Keratinocyte (primary cell): ENCODE results near the gene ZBTB2. TPM values are rescaled to one million over a fixed set of nuclear protein-coding genes. Genes with fewer than 3 reads are reported as not detected.
A peak's percentile ranks its signal among the peaks of the same experiment; 100 is the strongest.

Experiments used
- DNase-seq: peaks from one replicate; pipeline ENCODE4 v3.0.0-alpha.2; 2011; ENCODE audit warnings: low read depth, missing footprints, low spot score
- FAIRE-seq: peaks from 2 replicates; lab custom pipeline; 2011; peaks lifted over from hg19 to GRCh38; lab: Jason Lieb, UNC
- H2AFZ ChIP-seq: 2 replicates; pipeline ENCODE4 v1.6.0; 2012; ENCODE audit warnings: low read length, control low read depth, inconsistent platforms; ENCODE audit not compliant: control insufficient read depth
- H3K27ac ChIP-seq: 2 replicates; pipeline ENCODE4 v1.5.1; 2011; ENCODE audit warnings: low read length; ENCODE audit not compliant: control insufficient read depth, insufficient read depth
- H3K27me3 ChIP-seq: 3 replicates; pipeline ENCODE4 v1.6.0; 2011; ENCODE audit warnings: low read length; ENCODE audit not compliant: control insufficient read depth, insufficient read depth; ENCODE audit errors: extremely low read depth
- H3K36me3 ChIP-seq, 2 experiments: 2 replicates in 1 of 2; 3 replicates in 1 of 2; pipeline ENCODE4 v1.5.1; 2011; ENCODE audit warnings: low read length in 2 of 2, mild to moderate bottlenecking in 1 of 2; ENCODE audit not compliant: control insufficient read depth in 2 of 2, insufficient read depth in 2 of 2; ENCODE audit errors: extremely low read depth in 1 of 2
- H3K4me1 ChIP-seq: 3 replicates; pipeline ENCODE4 v1.5.1; 2011; ENCODE audit warnings: low read length; ENCODE audit not compliant: control insufficient read depth, insufficient read depth; ENCODE audit errors: extremely low read depth
- H3K4me2 ChIP-seq: 3 replicates; pipeline ENCODE4 v1.6.0; 2011; ENCODE audit warnings: low read depth, low read length; ENCODE audit not compliant: control insufficient read depth, insufficient read depth; ENCODE audit errors: extremely low read depth
- H3K4me3 ChIP-seq, 3 experiments: fragments of 200-600 bp in 1 of 3; sonication (generic) in 1 of 3; 2 replicates in 2 of 3; 3 replicates in 1 of 3; pipeline ENCODE4 v1.5.1; 2011 to 2016; ENCODE audit warnings: low read length in 3 of 3, mild to moderate bottlenecking in 3 of 3, control low read depth in 2 of 3, inconsistent platforms in 1 of 3, low read depth in 1 of 3, mixed read lengths in 1 of 3, mixed run types in 1 of 3, moderate library complexity in 1 of 3; ENCODE audit not compliant: control insufficient read depth in 2 of 3, insufficient read depth in 2 of 3; ENCODE audit errors: extremely low read depth in 1 of 3
- H3K79me2 ChIP-seq: 2 replicates; pipeline ENCODE4 v1.6.0; 2012; ENCODE audit warnings: low read length; ENCODE audit not compliant: control insufficient read depth, insufficient read depth
- H3K9ac ChIP-seq: 3 replicates; pipeline ENCODE4 v1.6.0; 2011; ENCODE audit warnings: low read length; ENCODE audit not compliant: control insufficient read depth, insufficient read depth; ENCODE audit errors: extremely low read depth
- H3K9me1 ChIP-seq: 3 replicates; pipeline ENCODE4 v1.6.0; 2011; ENCODE audit warnings: low read length; ENCODE audit not compliant: control insufficient read depth, insufficient read depth; ENCODE audit errors: extremely low read depth
- H3K9me3 ChIP-seq: 2 replicates; pipeline ENCODE4 v1.5.1; 2012; ENCODE audit warnings: low read depth, low read length; ENCODE audit not compliant: control insufficient read depth
- H4K20me1 ChIP-seq: 3 replicates; pipeline ENCODE4 v1.6.0; 2011; ENCODE audit warnings: low read length; ENCODE audit not compliant: control insufficient read depth, insufficient read depth; ENCODE audit errors: extremely low read depth
- EZH2 ChIP-seq: IDR thresholded peaks from one replicate; pipeline ENCODE4 v1.6.1; 2012; ENCODE audit warnings: inconsistent platforms, mild to moderate bottlenecking, low read length, moderate library complexity
- dilution Hi-C: fragments of 300-500 bp; cut with MboI; formaldehyde crosslinking; loops from one replicate; pipeline ENCODE4 v1.7.0; 2020; ENCODE audit warnings: low sequenced_read_pairs; ENCODE audit not compliant: extremely low pct_ligation_motif_present
- polyA plus RNA-seq, 5 experiments: library from polyadenylated mRNA; depleted of rRNA in 3 of 5; stranded (reverse) in 3 of 5; stranded (forward) in 1 of 5; unstranded in 1 of 5; fragments of >200 nt; gene quantifications; 1 replicate in 1 of 5; 2 replicates in 3 of 5; 3 replicates in 1 of 5; pipeline versions ENCODE4 v1.2.1 to v1.2.3, GENCODE V29; 2011 to 2012; ENCODE audit warnings: missing spikeins in 2 of 5, low read depth in 1 of 5, low replicate concordance in 1 of 5
- TF ChIP-seq, protein P1 (sequence below), 3 experiments: IDR thresholded peaks in 1 of 3; conservative IDR thresholded peaks in 1 of 3; optimal IDR thresholded peaks in 1 of 3; 2 replicates in 2 of 3; 3 replicates in 1 of 3; pipeline versions ENCODE3 to v1.5.1; 2011; ENCODE audit warnings: low read length in 3 of 3, mild to moderate bottlenecking in 3 of 3, moderate library complexity in 2 of 3, control low read depth in 1 of 3, inconsistent platforms in 1 of 3; ENCODE audit not compliant: insufficient read depth in 2 of 3; ENCODE audit errors: extremely low read depth in 1 of 3

ZBTB2 gene
- polyA plus RNA-seq, 1 donor (not counting 4 experiments of a cell fraction or from before 2014, with no cell fraction given): 10.9 TPM

DNA sequence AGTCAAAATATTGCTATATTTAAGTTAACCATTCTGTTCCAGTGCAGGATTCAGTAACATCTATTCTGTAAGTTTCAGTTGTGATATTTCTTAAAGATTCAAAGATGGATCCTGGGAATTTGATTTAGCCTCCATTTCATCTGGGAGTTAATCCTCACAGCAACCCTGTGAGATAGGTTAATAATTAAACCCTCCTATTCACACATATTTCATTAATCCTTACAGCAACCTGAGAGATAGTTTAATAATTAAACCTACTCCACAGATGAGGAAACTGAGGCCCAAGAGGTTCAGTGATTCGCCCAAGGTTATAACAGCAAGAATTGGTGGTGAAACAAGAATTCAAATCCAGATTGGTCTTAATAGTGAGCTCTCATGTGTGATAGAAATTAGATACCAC is 10.9 kb upstream of the ZBTB2 start:
- dilution Hi-C loops: no loop called here
- DNase-seq (no peak), FAIRE-seq (no peak)
- Histone ChIP-seq H3K79me2 (peaks cover 57% of the 10 kb centered on the region), H3K4me2 (no peak overlapping the region), H2AFZ (no peak overlapping the region), H3K27me3 (no peaks in the 10 kb centered on the region), H3K27ac (no peak overlapping the region), H3K4me1 (peaks cover 16% of the 10 kb centered on the region), H3K9me3 (no peaks in the 10 kb centered on the region), H3K36me3 (peaks cover 8 to 9% of the 10 kb centered on the region in 2 experiments), H3K4me3 (no peak overlapping the region), H3K9me1 (no peaks in the 10 kb centered on the region), H4K20me1 (peaks cover 14% of the 10 kb centered on the region), H3K9ac (no peak overlapping the region)
- TF ChIP-seq, protein P1, sequence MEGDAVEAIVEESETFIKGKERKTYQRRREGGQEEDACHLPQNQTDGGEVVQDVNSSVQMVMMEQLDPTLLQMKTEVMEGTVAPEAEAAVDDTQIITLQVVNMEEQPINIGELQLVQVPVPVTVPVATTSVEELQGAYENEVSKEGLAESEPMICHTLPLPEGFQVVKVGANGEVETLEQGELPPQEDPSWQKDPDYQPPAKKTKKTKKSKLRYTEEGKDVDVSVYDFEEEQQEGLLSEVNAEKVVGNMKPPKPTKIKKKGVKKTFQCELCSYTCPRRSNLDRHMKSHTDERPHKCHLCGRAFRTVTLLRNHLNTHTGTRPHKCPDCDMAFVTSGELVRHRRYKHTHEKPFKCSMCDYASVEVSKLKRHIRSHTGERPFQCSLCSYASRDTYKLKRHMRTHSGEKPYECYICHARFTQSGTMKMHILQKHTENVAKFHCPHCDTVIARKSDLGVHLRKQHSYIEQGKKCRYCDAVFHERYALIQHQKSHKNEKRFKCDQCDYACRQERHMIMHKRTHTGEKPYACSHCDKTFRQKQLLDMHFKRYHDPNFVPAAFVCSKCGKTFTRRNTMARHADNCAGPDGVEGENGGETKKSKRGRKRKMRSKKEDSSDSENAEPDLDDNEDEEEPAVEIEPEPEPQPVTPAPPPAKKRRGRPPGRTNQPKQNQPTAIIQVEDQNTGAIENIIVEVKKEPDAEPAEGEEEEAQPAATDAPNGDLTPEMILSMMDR (optimal IDR thresholded peaks at IDR 0.05 in 1 of 3, IDR thresholded peaks at IDR 0.05 in 1 of 3, conservative IDR thresholded peaks at IDR 0.05 in 1 of 3; ENCODE audit: extremely low read depth in 1 of 3, insufficient read depth in 2 of 3, low read length in 3 of 3): no peak
- TF ChIP-seq EZH2: no peak

DNA sequence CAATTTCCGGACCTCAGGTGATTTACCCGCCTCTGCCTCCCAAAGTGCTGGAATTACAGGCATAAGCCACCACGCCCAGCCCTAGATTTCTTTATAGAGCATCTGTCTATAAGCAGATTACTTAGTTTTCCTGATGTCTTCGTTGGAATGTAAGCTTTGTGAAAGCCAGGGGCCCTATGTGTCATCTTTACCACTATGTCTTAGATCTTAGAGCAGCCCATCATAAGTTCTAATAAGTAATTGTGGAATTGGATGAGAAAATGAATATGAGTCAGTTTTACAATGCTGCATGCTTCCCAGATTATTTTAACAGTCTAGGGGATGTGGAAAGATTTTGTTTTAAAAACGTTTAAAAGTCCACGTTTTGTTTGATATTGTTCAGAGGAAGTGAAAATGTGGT is 9.1 kb upstream of the ZBTB2 start:
- DNase-seq (no peak), FAIRE-seq (no peak)
- Histone ChIP-seq H2AFZ (no peak overlapping the region), H3K36me3 (peaks cover 5 to 8% of the 10 kb centered on the region in 2 experiments), H3K4me2 (no peak overlapping the region), H3K27ac (peak overlapping the region; percentile 70), H3K9me3 (no peaks in the 10 kb centered on the region), H3K27me3 (no peaks in the 10 kb centered on the region), H3K4me3 (no peak overlapping the region), H3K9ac (no peak overlapping the region), H3K9me1 (no peaks in the 10 kb centered on the region), H3K79me2 (peaks cover 74% of the 10 kb centered on the region), H3K4me1 (peaks cover 16% of the 10 kb centered on the region), H4K20me1 (peaks cover 8% of the 10 kb centered on the region)
- dilution Hi-C loops: no loop called here
- TF ChIP-seq EZH2: no peak
- TF ChIP-seq, protein P1 (optimal IDR thresholded peaks at IDR 0.05 in 1 of 3, IDR thresholded peaks at IDR 0.05 in 1 of 3, conservative IDR thresholded peaks at IDR 0.05 in 1 of 3; ENCODE audit: extremely low read depth in 1 of 3, insufficient read depth in 2 of 3, low read length in 3 of 3): no peak
